Choroid plexus epithelial cell (primary cell): Measurements from ENCODE around the gene SIM1.

Experiments used
- DNase-seq: peaks from one replicate; pipeline ENCODE4 v3.0.0-alpha.2; 2010; ENCODE audit warnings: low read depth
- H3K4me3 ChIP-seq: 2 replicates; pipeline ENCODE4 v1.5.1; 2011; ENCODE audit warnings: low read depth, mild to moderate bottlenecking, control low read depth, low read length, moderate library complexity
- CTCF ChIP-seq: conservative IDR thresholded peaks from 2 replicates; pipeline ENCODE4 v1.5.1; 2011; ENCODE audit warnings: low read depth, mild to moderate bottlenecking, control low read depth, inconsistent platforms, low read length, moderate library complexity

SIM1 gene

GRCh38 chr6:100343316-100344077 is 121.2 kb downstream of the SIM1 start:
- TF ChIP-seq CTCF = no peak
- no peak overlapping the region for H3K4me3 ChIP-seq
- peak; percentile 33 for DNase-seq

- H3K4me3 ChIP-seq = no peak overlapping the region
- TF ChIP-seq CTCF = no peak
- DNase-seq = peak; percentile 77
These were observed 121.9 kb downstream of the SIM1 start for GRCh38 chr6:100342830-100343229.

GRCh38 chr6:100339574-100340255 is 125.0 kb downstream of the SIM1 start:
- DNase-seq = peak; percentile 25
- H3K4me3 ChIP-seq = no peak overlapping the region
- no peak for TF ChIP-seq CTCF

- no peak overlapping the region for H3K4me3 ChIP-seq
- no peak for TF ChIP-seq CTCF
- DNase-seq = no peak
These were observed 126.6 kb downstream of the SIM1 start for GRCh38 chr6:100338090-100338489.

GRCh38 chr6:100336876-100337275 is 127.8 kb downstream of the SIM1 start:
- no peak for TF ChIP-seq CTCF
- no peak for DNase-seq
- H3K4me3 ChIP-seq = no peak overlapping the region

GRCh38 chr6:100335991-100336390 is 128.7 kb downstream of the SIM1 start:
- TF ChIP-seq CTCF = no peak
- DNase-seq = no peak
- H3K4me3 ChIP-seq = no peak overlapping the region
